Sciatic nerve (tissue), 2 donors: ENCODE data around the gene LY86. TPM values are rescaled to one million over a fixed set of nuclear protein-coding genes. Genes with fewer than 3 reads are reported as not detected.
A peak's percentile ranks its signal among the peaks of the same experiment; 100 is the strongest.

Experiments
- ATAC-seq: fragments of 200-7000 bp; cut with Tn5 transposase; one replicate; pipeline ENCODE4 v1.9.1; 2020; ENCODE audit warnings: mild to moderate bottlenecking, moderate library complexity
- DNase-seq: peaks from one replicate; pipeline ENCODE4 v3.0.0-alpha.2; 2020; ENCODE audit warnings: low spot score
- intact Hi-C: fragments of 100-400 bp; cut with DNase I; formaldehyde crosslinking; loops from one replicate; pipeline ENCODE4 v1.14.2; 2022
- total RNA-seq: library from RNA; stranded (reverse); fragmentation: NEBNext Ultra II Directional; extraction: Animal tissue kit (Norgen Biotek cat#: 25700); gene quantifications from one replicate; pipeline ENCODE4 v1.2.1, GENCODE V29; 2021
- donor health status: DM: no; HTN: no; CAD: no.
- donor health status: DM: no; HTN: no; CAD: no.

The LY86 gene
- total RNA-seq, 1 donor from 2014 or later, result 4.1 TPM

DNA sequence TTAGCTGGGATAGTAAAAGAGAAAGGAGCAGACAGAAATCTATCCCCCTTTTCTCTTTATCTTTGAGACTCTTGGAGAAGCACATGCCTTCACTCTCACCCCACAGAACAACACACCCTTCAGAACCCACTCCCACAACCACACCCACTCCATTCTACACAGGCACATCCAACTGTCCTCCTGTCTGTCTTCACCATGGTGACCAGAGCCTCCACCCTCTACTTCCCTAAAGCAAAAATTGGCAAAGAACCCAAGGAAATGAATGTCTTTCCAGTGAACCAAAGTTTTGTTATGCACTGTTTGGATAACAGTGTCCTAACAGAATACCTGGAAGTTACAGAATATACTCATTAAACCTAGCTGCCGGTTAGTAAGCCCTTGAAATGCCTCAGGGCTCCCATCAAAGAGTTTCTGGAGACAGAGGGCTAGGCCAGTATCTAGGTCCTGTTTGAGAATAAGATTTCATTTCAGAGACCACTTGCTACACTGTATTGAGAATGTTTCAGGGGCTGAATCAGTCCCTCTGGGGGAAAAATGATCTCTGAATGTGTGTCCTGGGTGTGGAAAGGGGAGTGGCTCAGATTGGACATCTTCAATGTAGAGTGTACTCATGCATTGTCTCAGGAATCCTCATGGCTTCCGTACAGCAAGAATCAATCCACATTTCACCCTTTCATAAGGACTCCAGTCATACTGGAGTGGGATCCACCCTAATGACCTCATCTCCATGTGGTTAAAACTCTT, 101.1 kb downstream of the LY86 start:
- intact Hi-C loops, result no loop called here
- DNase-seq, result no peak
- ATAC-seq, result peak; percentile 20

DNA sequence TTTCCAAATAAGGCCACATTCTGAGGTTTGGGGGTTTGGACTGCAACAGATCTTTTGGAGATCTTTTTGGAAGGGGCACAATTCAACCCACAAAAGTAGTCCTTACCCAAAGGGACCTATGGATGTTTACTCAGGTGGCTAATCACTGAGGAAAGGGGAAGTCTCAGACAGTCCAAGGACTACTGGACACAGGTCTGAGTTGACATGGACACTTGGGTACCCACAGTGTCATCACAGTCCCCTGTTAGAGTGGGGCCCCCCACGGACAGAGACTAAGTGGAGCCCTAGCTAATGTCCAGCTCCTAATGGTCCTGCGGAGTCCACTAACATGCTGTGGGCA, 101.6 kb downstream of the LY86 start:
- DNase-seq, result no peak
- no peak for ATAC-seq
- intact Hi-C loops, result no loop called here

DNA sequence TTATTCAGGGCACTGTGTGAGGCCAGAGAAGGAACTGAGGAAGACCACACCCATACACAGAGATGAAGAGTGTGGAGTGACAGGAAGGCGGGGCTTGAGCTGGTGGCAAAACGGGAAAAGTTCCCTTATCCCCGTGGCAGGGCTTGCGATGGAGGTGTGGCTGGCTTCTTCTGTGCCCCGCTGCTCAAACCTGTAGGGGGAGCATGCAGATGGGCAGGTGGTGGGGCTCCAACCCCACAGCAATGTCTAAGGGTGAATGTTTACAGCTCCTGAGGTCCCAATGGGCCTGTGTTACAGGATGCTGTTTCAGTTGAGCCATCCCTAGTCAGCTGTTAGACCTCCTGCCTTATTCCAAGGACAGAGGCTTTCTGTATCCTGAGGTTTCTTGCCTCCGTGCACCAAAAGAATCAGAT, 105.9 kb downstream of the LY86 start:
- ATAC-seq (peak; percentile 1), DNase-seq (no peak)
- intact Hi-C loops, result no loop called here

DNA sequence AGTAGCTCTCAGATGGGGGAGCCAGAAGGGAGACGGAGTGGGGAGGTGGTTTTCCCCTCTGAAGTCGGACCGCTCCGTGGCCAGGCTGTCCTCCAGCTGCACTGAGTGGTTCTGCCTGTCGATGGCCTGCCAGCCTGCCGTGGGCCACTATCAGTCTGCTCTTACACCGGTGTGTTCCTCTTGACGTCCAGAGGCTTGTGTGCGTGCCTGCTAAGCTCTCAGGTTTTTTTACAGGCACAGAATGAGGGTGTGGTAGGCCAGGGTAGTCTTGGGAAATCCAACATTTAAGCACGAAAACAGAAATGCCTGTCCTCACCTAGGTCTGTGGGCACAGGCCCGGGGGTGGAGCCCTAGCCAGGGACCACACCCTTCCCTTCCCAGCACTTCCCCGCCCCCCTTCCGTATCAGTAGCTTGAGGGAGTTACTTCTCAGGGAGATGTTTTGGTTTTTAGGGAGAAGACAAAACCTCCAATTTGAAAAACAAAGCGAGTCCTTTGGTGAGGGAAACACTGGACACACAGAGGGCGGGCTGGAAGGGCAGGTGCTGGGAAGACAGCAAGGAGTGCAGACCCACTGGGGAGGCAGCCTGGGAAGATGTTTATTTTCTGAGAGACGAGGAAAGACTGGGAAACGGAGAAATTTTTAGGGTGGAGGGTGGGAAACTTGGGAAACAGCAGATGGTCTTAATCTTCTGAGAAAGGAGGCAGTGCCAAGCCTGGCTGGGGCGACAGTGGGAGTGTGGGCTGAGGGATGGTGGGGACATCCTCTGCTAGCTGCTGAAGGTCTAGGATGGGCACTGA, 106.5 kb downstream of the LY86 start:
- ATAC-seq (peak; percentile 75), DNase-seq (no peak)
- intact Hi-C loops, result no loop called here

DNA sequence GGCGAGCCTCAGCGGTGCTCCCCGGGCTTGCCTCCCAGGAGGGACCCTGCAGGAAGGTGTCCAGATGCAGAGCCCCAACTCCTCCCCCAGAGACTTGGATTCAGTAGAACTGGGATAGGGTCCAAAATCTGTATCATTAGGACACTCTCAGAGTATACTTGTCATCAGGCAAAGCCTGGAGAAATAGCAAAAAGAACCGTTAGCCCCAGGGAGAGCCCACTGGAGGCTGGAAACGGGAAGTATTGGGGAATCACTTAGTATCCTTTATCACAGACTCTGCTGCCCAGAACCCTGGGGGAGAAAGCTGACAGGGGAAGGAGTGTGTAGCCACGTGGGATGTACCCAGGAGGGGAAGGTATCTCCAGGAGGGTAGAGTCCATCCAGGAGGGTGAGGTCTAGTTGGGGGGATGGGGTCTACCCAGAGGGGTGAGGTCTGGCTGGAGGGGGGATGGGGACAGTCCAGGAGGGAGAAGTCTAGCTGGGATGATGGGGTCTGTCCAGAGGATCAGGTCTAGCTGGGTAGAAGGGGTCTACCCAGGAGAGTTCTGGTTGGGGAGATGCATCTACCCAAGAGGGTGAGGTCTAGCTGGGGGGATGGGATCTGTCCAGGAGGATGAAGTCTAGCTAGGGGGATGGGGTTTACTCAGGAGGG, 107.2 kb downstream of the LY86 start:
- ATAC-seq (peak; percentile 3), DNase-seq (no peak)
- intact Hi-C loops, result no loop called here

DNA sequence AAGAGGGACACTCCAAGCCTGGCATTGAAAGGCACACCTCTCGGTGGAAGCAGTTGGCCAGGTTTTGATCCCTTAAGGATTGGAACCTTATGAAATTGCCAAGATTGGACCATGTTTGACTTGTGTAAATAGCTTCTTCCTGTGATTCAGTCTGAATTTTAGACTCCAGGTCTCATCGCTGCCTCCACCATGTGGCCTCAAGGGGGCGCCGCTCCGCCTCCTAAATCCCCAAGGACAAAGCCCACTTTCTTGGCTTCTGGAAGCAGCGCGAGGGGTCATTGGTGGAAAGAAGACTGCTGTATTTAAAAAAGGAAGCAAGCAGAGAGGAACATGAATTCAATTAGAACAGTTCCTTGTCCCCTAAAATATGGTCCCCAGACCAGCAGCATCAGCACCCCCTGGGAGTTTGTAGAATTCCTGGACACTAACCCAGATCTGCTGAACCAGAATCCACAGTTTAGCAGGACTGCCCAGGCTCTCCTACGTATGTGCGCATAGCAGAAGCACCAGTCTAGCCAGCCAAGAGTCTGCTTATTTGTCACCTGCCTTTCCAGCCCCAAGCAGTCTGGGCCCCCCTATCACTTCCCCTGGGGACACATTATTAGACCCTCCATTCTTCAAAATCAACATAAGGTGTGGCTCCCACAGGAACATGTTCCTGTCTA, 108.5 kb downstream of the LY86 start:
- intact Hi-C loops, result no loop called here
- DNase-seq (peak; percentile 77), ATAC-seq (no peak)

DNA sequence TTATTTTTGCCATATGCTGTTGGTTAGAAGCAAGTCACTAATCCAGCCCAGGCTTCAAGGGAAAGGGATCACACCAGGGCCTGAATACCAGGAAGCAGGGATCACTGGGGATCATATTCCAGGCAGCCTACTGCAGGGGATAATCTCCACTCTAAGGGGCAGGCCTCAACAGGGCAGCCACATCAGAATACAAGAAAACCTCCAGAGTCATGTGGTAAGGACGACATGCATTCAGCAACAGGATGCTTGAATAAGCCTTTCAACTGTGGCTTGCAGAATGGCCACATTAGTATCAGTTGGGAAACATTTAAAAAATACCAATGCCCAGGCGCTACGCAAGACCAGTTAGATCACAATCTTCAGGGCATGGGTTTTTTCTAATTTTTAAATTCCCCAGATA, 109.1 kb downstream of the LY86 start:
- DNase-seq (no peak), ATAC-seq (no peak)
- intact Hi-C loops, result no loop called here

DNA sequence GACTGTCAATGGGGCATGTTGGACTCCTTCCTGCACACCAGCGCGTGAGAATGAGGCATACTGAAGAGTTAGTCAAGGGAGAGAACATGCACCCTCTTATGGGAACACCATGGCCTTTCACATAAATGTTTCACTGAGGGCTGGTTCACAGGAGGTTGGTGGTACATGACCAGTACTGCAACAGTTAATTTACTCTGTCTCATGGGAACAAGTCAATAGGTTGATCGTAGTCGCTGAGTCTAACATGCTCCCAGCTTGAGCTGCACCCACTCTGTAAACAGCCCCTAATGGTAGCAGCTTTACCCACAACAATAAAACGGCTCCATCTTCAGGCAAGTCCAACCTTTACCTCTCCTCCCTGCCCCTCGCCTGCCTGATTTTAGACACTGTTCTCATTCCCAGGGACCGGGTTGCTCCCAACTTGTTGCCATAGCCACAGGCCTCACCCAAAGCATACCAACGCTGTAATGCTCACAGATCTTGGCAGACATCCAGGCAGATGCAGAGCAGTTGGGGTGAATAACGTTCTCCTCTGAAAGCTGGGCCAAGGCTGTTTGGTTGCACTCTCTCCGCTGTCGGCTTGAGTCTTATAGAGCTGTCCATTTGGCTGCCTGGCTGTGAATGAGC, 111.3 kb downstream of the LY86 start:
- DNase-seq, result peak; percentile 86
- intact Hi-C loops, result no loop called here
- peak; percentile 86 for ATAC-seq

DNA sequence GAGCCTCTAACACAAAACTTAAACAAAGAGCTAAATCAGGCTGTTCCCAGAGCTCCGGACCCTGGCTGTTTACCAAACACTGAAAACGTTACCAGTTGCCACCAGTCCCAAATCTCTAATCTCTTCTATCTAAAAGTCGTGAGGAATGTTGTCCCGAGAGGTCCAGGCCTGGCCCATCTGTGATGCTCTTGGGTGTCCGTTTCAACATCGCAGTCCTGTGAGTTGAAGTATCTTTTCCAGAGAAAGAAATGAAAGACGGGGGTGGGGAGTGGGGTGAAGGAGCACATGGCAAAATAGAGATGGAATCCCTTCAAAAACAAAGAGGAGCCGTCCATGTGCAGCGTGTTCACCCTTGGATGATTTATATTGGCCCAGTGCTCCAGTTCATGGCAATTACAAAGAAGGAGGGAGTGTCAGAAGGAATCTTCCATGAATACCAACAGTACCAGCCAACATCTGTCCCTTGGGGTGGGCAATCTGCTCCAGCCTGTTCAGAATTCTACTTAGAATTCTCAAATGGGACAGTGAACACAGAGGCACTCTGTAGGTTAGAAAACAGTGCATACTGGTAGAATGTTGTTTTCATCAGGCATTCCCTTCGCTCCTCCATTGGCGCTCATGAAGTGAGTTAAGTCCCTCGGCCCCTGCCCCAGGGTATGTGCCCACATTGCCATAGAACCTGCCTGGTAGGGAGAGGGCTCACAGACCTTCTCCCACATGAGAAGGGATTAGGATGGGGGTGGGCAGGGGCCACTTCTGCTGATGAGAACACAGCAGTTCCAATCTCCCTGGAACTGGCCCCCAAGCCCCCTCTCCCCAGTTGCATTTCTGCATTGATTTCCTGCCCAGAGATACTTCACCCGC, 112.1 kb downstream of the LY86 start:
- ATAC-seq (peak; percentile 77), DNase-seq (no peak)
- intact Hi-C loops, result no loop called here

DNA sequence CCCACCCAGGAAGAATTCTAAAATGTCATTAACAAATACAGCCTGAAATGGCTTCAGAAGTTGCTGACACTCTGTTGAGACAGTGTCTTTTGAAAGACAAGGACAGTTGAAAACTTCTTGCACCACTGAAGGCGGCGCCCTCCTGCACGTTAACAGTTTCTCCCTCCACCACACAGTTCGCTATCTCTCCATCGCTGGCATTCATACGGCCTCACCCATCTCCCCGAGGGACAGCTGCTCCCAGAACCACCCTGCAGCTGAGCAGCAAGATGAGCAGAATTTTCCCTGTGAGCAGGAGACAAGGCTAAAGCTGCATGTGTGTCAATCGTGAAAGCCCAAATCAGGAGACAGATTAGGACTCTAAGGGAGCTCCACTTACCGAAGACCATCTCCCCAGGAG, 113.3 kb downstream of the LY86 start:
- ATAC-seq (peak; percentile 52), DNase-seq (no peak)
- intact Hi-C loops, result no loop called here

DNA sequence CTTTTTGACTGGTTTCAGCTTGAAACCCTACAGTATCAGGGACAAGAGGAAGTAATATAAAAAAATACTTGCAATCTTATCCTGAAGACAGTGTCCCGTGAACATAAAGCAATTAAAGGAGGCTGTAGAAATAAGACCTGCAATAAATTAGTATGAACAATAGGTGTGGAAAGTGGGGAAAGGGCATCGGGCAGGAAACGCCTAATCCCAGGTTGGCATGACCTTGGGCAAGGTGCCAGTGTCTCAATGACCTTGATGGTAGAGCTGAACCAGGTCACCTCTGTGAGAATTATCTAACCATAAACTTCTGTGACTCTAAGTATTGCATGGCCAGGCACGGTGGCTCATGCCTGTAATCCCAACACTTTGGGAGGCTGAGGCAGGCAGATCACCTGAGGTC, 115.2 kb downstream of the LY86 start:
- DNase-seq, result no peak

More for the DNA sequence above, 115.2 kb downstream of the LY86 start:
- intact Hi-C loops, result no loop called here
- ATAC-seq, result no peak
